Stimulated activated CD4-positive, alpha-beta T cell treated with anti-CD3 and anti-CD28 coated beads, Interleukin-4, amount 100 ng/mL, for 24 hours (primary cell): ENCODE data around the gene JDP2.

Source experiments
- DNase-seq: peaks from one replicate; pipeline ENCODE4 v3.0.0-alpha.2; 2020

Gene JDP2

DNA sequence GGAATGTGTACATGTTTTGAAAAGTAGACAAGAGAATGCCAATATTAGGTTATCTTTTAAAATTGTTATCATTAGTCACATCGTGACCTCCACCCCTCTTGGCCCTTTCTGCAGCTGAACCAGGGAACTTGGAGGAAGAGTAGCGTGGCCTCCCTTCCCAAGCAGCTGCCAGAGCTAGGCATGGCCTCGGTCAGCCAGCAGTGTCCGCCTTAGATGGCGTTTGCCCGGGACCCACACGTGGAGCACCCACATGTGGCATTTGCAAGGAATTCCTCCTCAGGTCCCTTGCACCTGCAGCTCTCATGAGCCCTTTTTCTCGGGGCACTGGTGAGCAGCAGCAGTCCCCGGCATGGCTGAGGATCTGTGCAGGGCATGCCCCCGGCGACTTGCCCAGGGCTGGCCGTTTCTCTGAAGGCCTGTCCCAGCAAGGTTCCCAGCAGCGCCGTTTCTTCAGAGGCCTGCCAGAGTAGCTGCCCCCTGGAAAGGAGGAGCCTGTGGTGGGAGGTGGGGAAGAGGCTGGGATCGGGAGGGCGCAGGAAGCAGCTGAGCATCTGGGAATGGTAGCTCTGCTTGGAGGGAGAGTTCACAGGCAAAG, 10.8 kb downstream of the JDP2 start:
- DNase-seq = no peak

DNA sequence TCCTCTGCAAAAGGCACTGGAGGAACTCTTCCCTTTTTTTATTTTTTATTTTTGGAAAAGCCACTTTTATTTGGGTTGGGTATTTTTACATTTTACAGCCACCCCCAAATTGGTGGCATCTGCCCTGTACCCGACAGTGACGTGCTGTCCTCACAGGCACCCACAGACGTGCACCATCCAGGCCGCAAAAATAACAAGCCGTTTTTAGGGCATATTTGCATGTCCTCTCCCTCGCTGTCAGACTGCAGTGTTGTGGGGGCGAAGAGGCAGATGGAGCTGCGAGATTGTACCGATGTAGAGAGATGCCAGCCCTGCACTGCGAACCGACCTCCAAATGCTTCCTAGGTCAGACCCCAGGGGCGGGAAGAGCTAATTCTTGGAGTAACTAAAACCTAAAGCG, 12.2 kb downstream of the JDP2 start:
- no peak for DNase-seq

DNA sequence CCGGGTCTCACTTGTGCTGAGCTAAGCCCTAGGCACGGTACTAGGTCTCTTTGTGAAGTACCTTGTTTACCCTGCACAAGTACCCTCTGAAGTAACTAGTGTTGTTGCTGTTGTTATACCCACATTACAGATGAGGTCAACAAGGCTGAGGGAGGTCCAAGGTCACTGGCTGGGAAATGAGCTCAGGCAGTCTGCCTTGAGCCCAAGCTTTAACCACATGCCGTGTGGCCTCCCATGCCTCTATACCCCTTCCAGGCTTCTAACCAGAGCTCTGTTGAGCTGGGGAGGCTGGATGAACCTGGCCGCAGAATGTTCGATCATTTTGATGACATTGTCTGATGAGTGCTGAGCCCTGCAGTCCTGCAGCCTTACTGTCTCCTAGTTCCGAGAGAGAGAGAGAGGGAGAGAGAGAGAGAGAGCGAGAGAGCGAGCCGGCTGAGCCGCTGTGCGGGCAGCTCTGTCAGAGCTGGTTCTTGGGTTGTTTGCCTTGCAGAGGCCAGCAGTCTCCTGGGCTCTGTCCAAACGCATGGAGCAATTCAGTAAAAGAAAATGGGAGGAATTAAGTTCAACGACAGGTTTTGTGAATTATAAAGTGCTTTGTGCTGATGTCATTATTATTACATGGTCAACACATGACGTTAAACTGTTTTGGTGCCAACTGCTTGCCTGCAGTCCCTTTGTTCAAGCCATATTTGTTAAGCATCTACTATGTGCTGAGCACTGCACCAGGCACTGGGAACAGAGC, 13.1 kb downstream of the JDP2 start:
- DNase-seq = no peak

GRCh38 chr14:75441728-75442127, 13.9 kb downstream of the JDP2 start:
- DNase-seq = no peak

- DNase-seq = no peak
Measured at GRCh38 chr14:75442166-75442565, 14.3 kb downstream of the JDP2 start.

- DNase-seq = no peak
Measured at GRCh38 chr14:75442642-75443041, 14.8 kb downstream of the JDP2 start.

- DNase-seq = no peak
Measured at GRCh38 chr14:75443203-75443969, 15.6 kb downstream of the JDP2 start.

- no peak for DNase-seq
Measured at GRCh38 chr14:75445236-75445635, 17.4 kb downstream of the JDP2 start.

- DNase-seq = no peak
Measured at GRCh38 chr14:75445963-75446362, 18.1 kb downstream of the JDP2 start.

DNA sequence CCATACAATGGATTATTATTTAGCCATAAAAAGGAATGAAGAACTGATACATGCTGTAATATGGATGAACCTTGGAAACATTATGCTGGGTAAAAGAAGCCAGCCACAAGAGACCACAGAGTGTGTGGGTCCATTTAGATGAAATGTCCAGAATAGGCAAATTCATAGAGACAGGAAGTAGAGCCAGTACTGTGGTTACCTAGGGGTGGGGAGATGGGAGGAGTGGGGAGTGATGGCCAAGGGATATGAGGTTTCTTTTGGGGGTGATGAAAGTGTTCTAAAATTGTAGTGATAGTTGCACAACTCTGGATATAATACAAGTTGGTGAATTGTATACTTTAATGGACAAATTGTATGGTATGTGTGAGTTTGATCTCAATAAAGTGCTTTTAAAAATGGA, 18.6 kb downstream of the JDP2 start:
- no peak for DNase-seq

- no peak for DNase-seq
Measured at GRCh38 chr14:75448209-75448608, 20.4 kb downstream of the JDP2 start.

DNA sequence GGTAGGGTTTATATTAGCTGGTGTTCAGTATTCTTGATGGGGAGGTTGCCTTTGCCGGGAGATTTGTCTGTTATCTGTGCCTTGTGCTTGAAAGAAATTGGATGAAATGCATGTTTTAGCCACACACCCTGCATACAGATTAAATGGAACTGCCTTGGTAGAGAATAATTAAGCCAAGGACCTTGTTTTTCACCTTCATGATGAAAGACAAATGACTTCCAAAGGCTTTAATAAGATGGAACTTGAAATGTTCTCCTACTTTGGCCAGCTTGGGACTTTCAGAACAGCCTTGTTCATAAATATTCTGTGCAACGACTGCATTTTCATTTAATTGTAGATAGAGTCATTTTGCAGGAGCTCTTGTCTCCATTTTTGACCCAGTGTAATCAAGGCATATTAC, 21.2 kb downstream of the JDP2 start:
- no peak for DNase-seq

DNA sequence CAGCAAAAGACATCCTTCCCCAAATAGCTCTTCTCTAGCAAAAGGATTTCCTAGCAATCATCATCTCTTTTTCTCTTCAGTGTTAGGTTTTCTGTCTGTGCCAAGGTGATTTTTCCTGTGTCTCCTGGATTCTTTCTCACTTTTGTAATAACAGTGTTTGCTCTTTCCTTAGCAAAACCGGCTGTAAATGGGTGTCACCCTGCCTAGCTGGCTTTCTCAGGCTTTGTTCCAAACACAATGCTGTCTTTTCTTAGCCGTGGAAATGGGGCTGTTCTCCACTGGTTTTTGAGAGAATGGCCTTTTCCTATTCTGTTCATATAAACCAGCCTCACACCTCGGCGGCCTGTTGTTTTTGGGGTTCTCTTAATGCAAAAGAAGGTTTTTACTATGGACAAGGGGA, 21.9 kb downstream of the JDP2 start:
- DNase-seq = no peak

DNA sequence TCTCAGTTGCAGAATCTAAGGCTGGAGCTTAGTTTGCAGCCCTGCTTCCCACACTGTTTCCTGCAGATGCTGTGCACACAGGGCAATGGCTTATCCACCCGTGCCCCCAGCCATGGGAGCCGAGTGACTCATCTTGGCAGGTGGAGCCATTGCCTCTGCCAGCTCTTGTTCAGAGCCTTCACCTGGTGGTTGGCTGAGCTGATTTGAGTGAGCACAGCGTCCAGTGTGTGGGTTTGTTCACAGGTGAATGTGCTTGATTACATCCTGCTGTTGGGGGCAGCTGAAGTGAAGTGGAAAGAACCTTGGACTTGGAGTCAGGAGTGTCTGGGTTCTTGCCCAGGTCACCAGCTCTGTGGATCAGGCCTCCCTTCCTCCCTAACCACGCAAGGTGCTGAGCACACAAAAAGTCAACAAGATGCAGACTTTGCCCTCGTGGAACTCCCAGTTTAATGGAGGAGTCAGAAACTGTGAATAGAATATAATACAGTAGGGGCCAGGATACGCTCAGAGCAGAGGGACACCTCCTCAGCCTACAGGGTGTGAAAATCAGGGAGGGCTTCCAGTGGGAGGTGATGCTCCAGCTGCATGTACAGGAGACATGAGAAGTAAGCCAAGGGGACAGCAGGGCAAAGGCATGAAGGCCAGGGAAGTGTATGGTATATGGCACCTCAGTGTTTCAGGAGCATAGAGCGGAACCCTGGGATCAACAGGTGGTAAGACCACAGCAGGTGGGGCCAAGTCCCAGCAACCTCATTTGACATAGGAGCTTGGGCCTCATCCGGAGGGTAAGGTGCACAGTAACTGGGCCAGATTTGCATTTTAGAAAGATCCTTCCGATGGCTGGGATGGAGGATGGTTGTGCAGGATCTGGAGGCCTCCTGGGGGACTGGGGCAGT, 22.8 kb downstream of the JDP2 start:
- no peak for DNase-seq

DNA sequence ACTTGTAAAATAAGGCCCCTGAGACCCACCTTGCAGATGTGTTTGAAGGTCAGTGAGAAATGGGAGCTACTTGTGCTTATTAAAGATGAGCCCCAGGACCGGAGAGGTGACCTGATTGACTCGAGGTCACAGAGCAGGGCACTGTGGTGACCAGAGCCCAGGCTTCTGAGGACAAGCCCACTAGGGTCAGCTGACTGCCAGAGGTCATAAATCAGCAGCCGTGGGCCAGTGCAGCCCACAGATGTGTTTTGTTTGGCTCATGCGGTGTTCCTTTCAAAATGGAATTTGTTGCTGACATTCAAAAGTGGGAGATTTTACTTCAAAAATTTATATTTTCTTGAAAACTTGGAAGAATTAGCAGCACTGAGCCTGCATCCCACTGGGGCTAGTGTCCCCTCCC, 24.5 kb downstream of the JDP2 start:
- no peak for DNase-seq

- no peak for DNase-seq
Measured at GRCh38 chr14:75452900-75453816, 25.3 kb downstream of the JDP2 start.

- DNase-seq = no peak
Measured at GRCh38 chr14:75453817-75454434, 26.1 kb downstream of the JDP2 start.

- no peak for DNase-seq
Measured at GRCh38 chr14:75454963-75455546, 27.2 kb downstream of the JDP2 start.

DNA sequence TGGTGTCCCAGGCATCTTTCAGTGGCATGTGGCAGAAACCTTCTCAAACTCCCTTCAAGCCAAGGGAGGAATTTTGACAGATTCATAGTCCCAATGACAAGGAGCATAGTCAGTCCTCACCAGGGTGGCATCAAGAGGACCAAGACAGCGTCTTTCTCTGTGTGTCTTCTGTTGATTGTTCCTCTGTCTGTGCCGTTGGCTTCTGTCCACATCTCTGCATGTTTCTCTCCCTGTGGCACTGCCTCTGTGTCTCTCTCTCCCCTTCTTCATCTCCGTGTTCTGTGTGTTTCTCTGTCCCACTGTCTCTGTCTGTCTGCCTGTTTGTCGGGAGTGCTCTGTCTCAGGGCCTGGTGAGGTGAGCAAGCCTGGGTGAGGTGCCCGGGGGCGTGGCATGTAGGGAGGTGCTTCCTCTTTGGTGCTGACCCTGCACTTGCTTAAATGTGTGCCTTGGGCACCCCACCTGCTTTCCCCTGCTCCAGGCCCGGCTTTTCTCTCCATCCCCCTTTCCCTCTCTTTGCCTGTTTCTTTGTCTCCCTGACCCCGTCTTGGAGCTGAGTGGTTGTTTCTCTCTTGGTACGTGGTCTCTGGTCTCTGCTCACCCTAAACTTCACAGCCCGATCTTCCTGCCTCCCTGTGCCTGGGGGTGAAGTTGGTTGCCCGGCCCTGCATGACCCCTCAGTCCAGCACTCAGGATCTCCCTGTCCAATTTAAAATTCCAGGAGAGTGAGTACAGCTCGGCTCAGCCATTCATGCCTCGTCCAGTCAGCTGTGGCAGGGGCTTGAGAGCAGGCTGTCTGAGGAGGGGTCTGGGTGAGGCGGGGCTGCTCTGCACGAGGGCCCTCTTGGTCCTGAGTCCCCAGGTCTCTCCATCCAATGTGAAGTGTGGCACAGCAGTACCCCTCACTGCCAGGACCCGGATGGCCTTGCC, 28.5 kb downstream of the JDP2 start:
- no peak for DNase-seq

DNA sequence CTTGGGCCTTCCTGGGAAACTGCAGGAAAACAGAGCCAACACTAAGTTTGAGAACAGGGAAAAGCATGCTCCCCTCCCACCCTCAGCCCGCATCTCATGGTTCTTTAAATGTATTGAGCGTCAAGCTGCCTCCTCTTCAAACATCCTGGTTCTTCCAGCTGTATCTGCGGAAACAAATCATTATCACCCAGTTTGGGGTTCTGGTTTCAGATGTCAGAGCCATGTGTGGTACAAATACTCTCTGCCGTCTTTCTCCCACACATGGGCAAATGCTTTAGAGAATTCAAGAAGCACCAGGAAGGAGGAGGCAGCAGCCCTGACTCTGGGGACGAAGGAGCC, 29.1 kb downstream of the JDP2 start:
- DNase-seq = no peak
